OCI-LY3 (cell line): Measurements from ENCODE around the gene FBXL15.
"Not testable (repeated sequence)": the region's sequence is repeated elsewhere in the genome, so short reads cannot be mapped to it uniquely, and the experiment has no call there.

Source experiments
- H2AFZ ChIP-seq: fragments of 200-600, 300-600 bp; shearing (Covaris generic); 2 replicates; pipeline ENCODE4 v1.6.0; 2014; ENCODE audit warnings: antibody characterized with exemption, low read depth, low read length
- H3K27ac ChIP-seq: fragments of 200-600, 300-600 bp; sonication (generic); 2 replicates; pipeline ENCODE4 v1.5.1; 2014; ENCODE audit warnings: mild to moderate bottlenecking, low read length, moderate library complexity, mixed read lengths
- H3K27me3 ChIP-seq: fragments of 200-600, 300-600 bp; sonication (generic); 2 replicates; pipeline ENCODE4 v1.6.1; 2014; ENCODE audit warnings: low read depth, low read length, mixed read lengths
- H3K36me3 ChIP-seq: fragments of 200-600, 300-600 bp; sonication (generic); replicated peaks from 2 replicates; pipeline ENCODE3; 2014; ENCODE audit warnings: low read depth, low read length, mixed read lengths
- H3K4me1 ChIP-seq: fragments of 300-600, 200-600 bp; sonication (generic); 2 replicates; pipeline ENCODE4 v1.6.1; 2014; ENCODE audit warnings: low read length, mixed read lengths
- H3K4me2 ChIP-seq: fragments of 200-600, 300-600 bp; sonication (generic); 2 replicates; pipeline ENCODE4 v1.6.1; 2014; ENCODE audit warnings: low read length, mixed read lengths
- H3K4me3 ChIP-seq: fragments of 300-600, 200-600 bp; sonication (generic); 2 replicates; pipeline ENCODE4 v1.5.1; 2014; ENCODE audit warnings: antibody characterized with exemption, mild to moderate bottlenecking, low read length, moderate library complexity
- H3K79me2 ChIP-seq: fragments of 300-600, 200-600 bp; shearing (Covaris generic); 2 replicates; pipeline ENCODE4 v1.6.1; 2014; ENCODE audit warnings: mild to moderate bottlenecking, low read length, mixed read lengths
- H3K9ac ChIP-seq: fragments of 300-600, 200-600 bp; shearing (Covaris generic); 2 replicates; pipeline ENCODE4 v1.6.0; 2014; ENCODE audit warnings: mild to moderate bottlenecking, low read length, moderate library complexity
- H3K9me3 ChIP-seq: fragments of 200-600, 300-600 bp; shearing (Covaris generic); 2 replicates; pipeline ENCODE4 v1.6.1; 2014; ENCODE audit warnings: low read length, mixed read lengths; ENCODE audit not compliant: insufficient read depth
- H4K20me1 ChIP-seq: fragments of 200-600, 300-600 bp; sonication (generic); 2 replicates; pipeline ENCODE4 v1.6.1; 2016; ENCODE audit warnings: low read length, mixed read lengths; ENCODE audit not compliant: insufficient read depth
- CTCF ChIP-seq: fragments of 200-600, 300-600 bp; sonication (generic); IDR thresholded peaks from 2 replicates; pipeline ENCODE4 v1.5.1; 2014; ENCODE audit warnings: antibody characterized with exemption, low read length, low read depth
- EZH2phosphoT487 ChIP-seq: fragments of 200-600 bp; shearing (Covaris generic); IDR thresholded peaks from 2 replicates; pipeline ENCODE4 v1.6.1; 2018; ENCODE audit warnings: antibody characterized with exemption, mixed run types, low read depth

The FBXL15 gene

GRCh38 chr10:102453502-102453901, 32.9 kb downstream of the FBXL15 start:
- no peak for TF ChIP-seq EZH2phosphoT487
- TF ChIP-seq CTCF: no peak
- no peak overlapping the region for H3K27ac ChIP-seq
- H3K4me3 ChIP-seq: no peak overlapping the region
- no peaks in the 10 kb centered on the region for H3K9me3 ChIP-seq
- no peak overlapping the region for H3K9ac ChIP-seq
- 0 out of 2 replicates have a peak, but pooled peaks cover 3% of the 10 kb centered on the region for H4K20me1 ChIP-seq
- H2AFZ ChIP-seq: no peak overlapping the region
- peaks cover 19% of the 10 kb centered on the region for H3K4me1 ChIP-seq
- peaks cover 10% of the 10 kb centered on the region for H3K36me3 ChIP-seq
- no peaks in the 10 kb centered on the region for H3K27me3 ChIP-seq
- H3K4me2 ChIP-seq: no peak overlapping the region
- H3K79me2 ChIP-seq: peaks cover 17% of the 10 kb centered on the region

GRCh38 chr10:102454662-102455487, 34.2 kb downstream of the FBXL15 start:
- not testable (repeated sequence) for H3K9me3 ChIP-seq, H2AFZ ChIP-seq, H3K4me2 ChIP-seq, H3K4me3 ChIP-seq, H3K9ac ChIP-seq, H4K20me1 ChIP-seq, H3K27me3 ChIP-seq, H3K27ac ChIP-seq
- Histone ChIP-seq H3K4me1 (peaks cover 14% of the 10 kb centered on the region), H3K79me2 (peaks cover 17% of the 10 kb centered on the region), H3K36me3 (peaks cover 10% of the 10 kb centered on the region)

- no peak overlapping the region for H2AFZ ChIP-seq
- H3K36me3 ChIP-seq: peaks cover 10% of the 10 kb centered on the region
- no peak overlapping the region for H3K27ac ChIP-seq
- H3K9me3 ChIP-seq: no peaks in the 10 kb centered on the region
- H4K20me1 ChIP-seq: 0 out of 2 replicates have a peak, but pooled peaks cover 3% of the 10 kb centered on the region
- no peaks in the 10 kb centered on the region for H3K27me3 ChIP-seq
- no peak for TF ChIP-seq EZH2phosphoT487
- no peak for TF ChIP-seq CTCF
- H3K4me2 ChIP-seq: no peak overlapping the region
- H3K4me1 ChIP-seq: peaks cover 19% of the 10 kb centered on the region
- no peak overlapping the region for H3K9ac ChIP-seq
- peaks cover 8% of the 10 kb centered on the region for H3K79me2 ChIP-seq
- H3K4me3 ChIP-seq: no peak overlapping the region
Measured at GRCh38 chr10:102455893-102456471, 35.3 kb downstream of the FBXL15 start.

- peaks cover 17% of the 10 kb centered on the region for H3K4me1 ChIP-seq
- no peaks in the 10 kb centered on the region for H4K20me1 ChIP-seq
- no peak overlapping the region for H3K4me3 ChIP-seq
- H3K79me2 ChIP-seq: peaks cover 9% of the 10 kb centered on the region
- no peaks in the 10 kb centered on the region for H3K27me3 ChIP-seq
- TF ChIP-seq CTCF (no peak), EZH2phosphoT487 (no peak)
- H3K36me3 ChIP-seq: peaks cover 4% of the 10 kb centered on the region
- H3K9me3 ChIP-seq: no peaks in the 10 kb centered on the region
- H3K27ac ChIP-seq: no peak overlapping the region
- no peak overlapping the region for H3K9ac ChIP-seq
- H3K4me2 ChIP-seq: no peak overlapping the region
- H2AFZ ChIP-seq: no peak overlapping the region
Measured at GRCh38 chr10:102457591-102458150, 37.0 kb downstream of the FBXL15 start.
